Ureter (tissue), 1 donor: ENCODE measurements around the gene HOXC9. TPM values are rescaled to one million over a fixed set of nuclear protein-coding genes. Genes with fewer than 3 reads are reported as not detected.

ENCODE experiments used
- DNase-seq: peaks from one replicate; pipeline ENCODE4 v3.0.0-alpha.2; 2020; ENCODE audit warnings: low spot score
- total RNA-seq: library from RNA; stranded (reverse); gene quantifications from one replicate; pipeline ENCODE4 v1.2.4, GENCODE V29; 2023
- donor health status: DM: yes; HTN: yes; CAD: no.

The HOXC9 gene
- 1.7 TPM for total RNA-seq

DNA sequence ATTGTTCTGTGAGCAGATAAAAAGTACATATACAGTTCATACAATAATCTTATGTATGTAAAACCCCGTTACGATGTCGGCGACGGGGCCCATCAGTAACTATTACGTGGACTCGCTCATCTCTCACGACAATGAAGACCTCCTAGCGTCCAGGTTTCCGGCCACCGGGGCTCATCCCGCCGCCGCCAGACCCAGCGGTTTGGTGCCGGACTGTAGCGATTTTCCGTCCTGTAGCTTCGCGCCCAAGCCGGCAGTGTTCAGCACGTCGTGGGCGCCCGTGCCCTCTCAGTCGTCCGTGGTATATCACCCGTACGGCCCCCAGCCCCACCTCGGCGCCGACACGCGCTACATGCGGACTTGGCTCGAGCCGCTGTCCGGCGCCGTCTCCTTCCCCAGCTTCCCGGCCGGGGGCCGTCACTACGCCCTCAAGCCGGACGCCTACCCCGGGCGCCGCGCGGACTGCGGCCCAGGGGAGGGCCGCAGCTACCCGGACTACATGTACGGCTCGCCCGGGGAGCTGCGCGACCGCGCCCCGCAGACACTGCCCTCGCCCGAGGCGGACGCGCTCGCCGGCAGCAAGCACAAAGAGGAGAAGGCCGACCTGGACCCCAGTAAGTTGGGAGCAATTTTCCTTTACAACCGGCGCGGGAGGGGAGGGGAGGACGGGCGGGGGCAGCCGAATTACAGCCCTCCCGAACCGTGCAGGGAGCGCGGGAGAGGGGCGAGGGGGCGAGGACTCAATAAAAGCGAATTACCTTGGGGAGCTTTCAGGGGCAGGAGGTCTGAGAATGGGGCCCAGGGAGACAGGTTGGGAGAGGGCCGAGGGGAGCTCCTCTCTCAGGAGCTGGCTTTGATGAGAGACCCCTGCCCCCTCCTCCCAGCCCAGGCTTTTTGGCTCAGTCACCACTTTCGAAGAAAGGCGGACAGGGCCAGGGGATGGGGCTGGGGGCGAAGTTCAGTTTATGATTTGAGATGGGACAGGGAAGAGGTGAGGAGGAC, at the start of gene HOXC9:
Gene HOXC9 (plus strand): TSS at position 46 of the 999 bp plus-strand sequence. CDS start 28 bp downstream, at position 74.
- DNase-seq: no peak

DNA sequence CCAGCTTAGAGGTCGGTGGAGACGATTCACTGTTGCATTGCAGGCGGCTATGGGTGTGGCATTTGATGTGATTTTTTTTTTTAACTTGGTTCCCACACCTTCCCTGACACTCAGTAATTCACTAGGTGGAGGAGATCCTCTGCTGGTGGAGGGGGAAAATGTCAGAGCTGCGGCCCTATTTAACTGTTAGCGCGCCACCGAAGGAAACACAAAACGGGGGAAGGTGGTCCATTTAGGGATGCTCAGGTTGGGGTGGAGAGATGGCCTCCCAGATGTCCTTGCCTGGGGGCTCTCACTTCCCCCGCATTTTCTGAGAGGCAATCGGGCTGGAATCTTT, 49.6 kb upstream of the HOXC9 start:
- no peak for DNase-seq

DNA sequence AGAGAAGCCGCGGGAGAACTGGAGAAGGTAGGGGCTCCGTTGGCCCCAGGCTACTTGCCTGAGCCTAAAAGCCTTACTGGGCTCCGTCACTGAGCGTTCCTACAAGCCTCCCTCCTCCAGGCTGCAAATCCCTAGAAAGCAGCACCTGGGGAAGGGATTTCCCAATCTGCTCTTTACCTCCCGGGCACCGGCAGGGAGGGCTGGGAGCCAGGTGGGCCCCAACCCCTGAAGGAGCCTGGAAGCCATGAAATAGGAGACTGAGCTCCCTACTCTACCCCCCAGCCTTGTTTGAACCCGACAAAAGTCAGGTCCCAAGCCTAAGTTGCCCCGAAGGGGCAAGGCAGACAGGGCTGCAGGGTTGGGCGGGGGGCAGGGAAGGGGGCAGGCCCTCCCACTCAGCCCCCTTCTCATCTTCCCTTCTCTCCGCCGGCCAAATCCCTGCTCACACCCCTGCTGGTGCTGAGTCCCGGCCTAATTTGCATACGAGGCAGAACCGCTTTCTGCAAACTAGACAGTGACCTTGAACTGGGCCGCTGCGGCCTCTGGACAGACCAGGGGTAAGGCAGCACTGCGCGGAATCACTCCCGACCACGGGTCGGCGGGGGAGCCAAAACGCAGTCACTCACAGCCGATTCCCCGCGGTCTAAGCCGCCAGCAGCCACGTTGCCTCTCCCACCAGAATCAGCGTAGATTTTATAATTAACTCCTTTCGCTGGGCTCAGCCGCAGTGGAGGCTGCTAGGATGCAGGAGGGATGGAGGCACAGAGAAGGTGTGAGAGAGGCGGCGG, 49.0 kb upstream of the HOXC9 start:
- DNase-seq: no peak

DNA sequence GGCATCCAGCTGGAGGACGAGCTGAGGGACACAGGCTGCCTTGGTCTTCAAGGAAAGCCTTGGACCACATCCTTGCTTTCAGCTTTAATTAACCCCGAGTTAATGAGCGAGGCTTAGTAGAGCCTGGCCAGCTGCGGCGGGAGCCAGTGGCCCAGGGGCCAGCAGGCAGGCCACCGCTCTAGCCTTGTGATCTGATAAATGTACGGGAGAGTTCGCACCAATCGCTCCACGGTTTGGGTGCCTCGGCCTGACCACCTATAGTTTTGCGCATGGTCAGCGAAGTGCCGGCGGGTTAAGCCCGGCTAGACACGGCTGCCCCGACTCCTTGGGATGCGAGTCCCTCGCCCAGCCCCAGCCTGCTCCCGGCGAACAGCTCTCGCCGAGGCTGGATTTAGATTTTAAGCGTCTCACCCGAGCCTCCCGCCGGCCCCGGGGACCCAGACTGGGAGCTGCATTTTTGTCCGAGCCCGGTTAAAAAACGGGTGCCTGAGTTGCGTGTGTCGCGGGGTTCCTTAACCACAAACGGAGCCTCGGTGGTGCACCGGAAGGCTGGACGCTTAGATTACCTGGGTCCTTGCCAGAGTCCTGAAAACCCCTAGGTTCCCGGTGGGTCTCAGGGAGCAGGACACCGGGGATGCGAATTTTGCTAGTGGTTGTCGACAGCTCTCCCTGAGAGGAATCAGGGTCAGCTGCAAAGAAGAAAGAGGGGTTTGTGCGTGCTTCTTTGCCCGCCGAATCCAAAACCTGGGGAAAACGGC, 48.2 kb upstream of the HOXC9 start:
- DNase-seq: no peak

DNA sequence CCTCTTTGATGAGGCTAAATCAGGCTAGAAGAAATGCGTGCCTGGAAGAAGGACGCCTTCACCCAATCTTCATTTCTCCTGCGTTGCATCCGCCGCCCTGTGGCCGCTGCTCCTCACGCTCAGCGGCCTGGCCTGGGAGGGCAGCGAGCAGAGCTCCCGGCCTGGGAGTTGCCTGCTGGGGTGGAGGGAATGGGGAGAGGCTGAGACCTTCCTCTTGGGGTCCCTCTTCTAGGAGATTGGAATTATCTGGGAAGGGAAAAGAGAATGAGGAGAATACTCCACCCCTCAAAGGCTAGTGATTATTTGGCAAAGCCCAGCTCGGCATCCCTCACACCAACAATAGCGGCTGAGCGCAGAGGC, 47.6 kb upstream of the HOXC9 start:
- DNase-seq: no peak

DNA sequence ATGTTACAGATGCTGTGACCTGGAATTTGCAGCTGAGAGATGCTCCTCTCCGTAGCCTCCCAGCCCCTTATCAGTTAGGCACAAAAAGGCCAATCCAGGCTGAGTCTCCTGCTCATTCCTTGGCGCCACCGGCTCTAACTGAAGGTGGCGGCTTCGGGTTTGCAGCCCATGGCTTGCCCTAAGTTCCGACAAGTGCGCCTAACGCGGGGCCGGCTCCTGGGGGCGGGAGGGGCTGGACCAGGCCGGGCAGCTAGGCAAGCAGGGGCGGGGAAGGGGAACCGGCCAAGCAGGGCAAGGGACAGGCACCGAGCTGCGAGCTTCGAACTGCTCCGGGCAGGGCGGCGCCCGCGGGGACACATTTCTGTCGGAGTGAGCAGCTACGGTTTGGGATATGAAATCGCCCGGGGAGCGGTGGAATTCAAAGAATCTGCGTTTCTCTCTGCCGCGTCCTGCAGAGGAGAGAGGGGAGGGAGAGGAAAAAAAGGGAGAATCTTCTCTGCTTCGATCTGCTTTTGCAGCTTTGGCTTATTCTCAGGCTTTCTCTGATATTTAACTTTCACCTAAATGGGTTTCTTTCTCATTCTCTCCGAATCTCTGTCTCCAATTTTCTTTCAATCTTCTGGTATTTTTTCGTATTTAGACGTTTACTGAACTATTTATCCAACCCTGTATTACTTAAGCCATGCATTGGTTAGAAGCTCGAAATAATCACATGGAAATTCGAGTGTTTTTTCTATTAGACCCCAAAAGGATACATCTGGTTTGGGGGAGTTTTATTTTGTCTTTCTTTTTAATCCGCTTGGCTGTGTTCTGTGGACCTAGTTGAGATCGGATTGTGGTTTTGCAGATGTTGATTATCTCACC, 46.9 kb upstream of the HOXC9 start:
- no peak for DNase-seq

DNA sequence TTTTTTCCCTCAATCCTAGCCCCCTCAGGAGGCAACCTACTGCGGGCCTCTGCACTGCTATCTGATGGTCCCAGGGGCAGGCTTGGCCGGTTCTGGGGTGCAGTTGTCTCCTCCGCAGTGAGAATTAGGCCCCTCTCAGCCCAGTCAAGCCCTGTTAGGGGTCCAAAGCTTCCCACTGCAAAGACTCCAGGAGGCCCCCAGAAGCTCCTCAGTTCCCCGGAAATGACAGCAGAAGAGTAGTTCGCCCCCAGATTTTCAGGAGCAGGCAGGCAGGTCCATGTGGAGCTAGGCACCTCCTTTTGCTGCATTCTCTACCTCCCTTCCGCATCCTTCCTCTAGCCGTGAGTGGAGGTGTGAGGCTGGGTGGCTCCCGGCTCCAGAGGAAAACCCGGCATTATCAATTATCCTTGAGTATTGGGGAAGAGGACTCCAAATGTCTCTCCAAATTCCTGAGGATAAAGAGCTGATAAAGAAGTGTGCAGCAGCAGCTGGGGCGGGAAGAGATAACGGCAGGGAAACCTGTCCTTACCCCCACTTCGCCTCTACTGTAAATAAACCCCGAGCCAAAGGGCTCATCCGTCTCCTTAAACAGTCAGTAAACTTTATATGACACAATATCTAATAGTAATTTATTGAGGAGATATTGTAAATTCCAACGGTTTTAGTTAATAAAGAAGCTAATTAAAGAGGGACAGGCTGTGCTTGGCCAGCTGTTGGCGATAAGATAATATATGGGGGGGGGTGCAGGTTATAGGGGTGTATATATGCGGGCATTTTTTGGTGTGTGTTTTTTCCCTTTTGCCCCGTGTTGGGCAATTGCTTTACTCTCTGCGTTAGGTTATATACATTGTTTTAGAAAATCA, 45.9 kb upstream of the HOXC9 start:
- no peak for DNase-seq

DNA sequence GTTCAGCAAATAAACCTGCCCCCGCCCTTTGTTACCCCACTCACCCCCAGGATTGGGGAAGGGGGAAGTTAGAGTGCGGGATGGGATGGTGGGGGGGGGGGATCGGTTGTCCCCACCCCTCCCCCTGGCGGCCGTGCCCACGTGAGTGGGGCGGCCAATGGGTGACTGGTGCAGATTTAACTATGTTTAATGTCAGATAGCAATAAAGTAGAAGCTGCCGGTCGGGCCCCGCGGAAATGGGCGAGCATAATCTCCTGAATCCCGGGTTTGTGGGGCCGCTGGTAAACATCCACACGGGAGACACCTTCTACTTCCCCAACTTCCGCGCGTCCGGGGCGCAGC, 45.3 kb upstream of the HOXC9 start, which contains the start of gene HOXC12:
Gene HOXC12 (plus strand): TSS at position 210 of the 342 bp plus-strand sequence. CDS start 27 bp downstream, at position 237.
- DNase-seq: no peak

DNA sequence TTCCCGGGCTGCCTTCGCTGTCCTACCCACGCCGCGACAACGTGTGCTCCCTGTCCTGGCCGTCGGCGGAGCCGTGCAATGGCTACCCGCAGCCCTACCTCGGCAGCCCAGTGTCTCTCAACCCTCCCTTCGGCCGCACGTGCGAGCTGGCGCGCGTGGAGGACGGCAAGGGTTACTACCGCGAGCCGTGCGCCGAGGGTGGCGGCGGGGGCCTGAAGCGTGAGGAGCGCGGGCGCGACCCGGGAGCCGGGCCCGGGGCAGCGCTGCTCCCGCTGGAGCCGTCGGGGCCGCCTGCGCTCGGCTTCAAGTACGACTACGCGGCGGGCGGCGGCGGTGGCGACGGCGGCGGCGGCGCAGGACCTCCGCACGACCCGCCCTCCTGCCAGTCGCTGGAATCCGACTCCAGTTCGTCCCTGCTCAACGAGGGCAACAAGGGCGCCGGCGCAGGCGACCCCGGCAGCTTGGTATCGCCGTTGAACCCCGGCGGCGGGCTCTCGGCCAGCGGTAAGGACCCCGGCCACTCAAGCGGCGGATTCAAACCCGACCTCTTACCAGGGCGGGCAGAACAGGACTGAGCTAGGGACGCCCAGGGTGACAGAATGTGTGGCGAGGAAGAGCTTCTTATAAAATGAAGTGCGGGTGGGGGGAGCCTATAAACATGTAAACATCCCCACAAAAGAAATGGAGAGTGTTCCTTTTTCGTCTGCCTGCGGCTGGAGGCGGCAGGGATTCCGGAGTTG, 44.8 kb upstream of the HOXC9 start:
- DNase-seq: no peak

DNA sequence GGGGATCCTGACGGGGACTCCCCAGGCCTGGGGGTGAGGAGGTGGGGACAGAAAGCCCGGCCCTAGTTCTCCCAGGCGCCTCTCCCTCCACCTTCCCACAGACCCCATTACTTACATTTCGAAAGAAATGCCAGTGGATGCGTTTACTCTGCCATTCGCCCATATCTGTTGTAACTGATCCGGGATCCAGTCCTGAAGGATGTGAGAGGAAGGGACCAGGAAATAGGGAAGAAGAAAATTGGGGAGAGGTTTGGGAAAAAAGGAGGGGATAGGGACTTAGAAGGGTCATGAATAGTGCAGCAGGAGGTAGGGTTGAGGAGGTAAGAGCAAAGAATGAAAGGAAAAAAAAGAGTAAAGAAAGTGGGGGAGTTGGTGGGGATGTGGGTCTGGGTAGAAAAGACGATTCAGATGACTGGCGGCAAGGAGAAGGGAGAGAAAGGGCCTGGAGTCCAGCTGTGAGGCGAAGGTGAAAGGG, 44.1 kb upstream of the HOXC9 start:
- DNase-seq: no peak

DNA sequence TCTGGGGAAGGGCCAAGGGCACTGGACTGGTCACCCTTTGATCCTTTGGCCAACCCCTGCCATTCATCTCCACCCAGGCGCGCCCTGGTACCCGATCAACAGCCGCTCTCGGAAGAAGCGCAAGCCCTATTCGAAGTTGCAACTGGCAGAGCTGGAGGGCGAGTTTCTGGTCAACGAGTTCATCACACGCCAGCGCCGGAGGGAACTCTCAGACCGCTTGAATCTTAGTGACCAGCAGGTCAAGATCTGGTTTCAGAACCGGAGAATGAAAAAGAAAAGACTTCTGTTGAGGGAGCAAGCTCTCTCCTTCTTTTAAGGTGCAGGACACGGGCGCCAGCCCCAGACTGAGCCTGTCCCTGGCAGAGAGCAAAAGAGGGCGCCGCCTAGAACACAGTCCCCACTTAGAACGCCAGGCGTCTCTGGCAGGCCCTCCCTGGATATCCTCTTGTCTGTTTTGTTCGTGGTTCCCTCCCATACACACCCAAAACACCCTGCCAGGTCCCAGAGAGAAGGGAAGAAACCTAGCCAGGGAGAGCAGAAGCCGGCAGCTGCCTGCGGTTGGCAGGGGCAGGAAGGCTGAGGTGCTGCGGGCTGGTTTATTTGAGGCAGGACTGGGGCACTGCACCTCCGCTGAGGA, 43.6 kb upstream of the HOXC9 start:
- DNase-seq: no peak

DNA sequence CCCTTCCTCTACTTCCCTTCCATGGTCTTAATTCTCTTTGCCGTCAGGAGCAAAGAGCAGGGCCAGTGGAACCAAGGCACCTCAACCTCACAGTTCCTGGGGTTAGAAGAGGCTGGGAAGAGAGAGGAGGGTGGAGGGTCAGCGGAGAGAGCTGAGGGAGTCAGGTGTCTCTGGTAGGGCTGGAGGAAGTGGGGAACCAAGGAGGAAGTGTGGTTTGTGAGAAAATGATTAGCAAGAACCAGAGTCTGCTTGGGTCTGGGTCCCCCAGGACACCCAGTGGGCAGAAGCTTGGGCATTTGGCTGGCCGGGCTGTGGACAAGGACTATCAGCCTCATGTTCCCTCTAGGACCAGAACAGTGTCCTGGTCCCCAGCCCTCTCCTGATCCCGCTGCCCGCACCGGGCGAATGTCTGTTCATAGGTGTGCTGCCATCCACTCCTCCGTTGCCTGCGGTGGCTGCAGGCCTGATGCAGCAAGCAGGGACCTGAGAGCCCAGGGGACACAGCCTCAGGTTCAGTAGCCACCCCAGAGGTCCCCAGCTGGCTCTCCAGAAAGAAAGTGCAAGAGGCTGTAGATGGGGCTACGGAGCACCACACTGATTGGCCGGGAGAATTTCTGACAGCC, 42.9 kb upstream of the HOXC9 start:
- no peak for DNase-seq

DNA sequence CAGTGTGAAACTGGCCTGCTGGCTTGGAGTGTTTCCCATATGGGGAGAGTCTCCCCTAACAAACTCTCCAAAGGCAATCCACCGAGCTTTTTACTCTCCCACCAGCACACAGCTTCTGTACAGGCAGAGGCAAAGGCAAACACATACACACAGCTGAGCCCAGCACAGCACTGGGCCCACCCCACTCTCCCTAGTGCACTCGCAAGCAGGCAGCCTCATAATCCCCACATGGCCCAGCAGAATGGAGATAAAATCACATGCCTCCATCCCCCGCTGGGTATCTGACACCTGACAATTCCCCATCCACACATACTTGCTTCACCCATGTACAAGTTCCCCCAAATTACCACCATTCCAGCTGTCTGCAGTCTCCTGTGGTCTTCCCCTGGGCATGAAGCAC, 41.8 kb upstream of the HOXC9 start:
- DNase-seq: no peak

DNA sequence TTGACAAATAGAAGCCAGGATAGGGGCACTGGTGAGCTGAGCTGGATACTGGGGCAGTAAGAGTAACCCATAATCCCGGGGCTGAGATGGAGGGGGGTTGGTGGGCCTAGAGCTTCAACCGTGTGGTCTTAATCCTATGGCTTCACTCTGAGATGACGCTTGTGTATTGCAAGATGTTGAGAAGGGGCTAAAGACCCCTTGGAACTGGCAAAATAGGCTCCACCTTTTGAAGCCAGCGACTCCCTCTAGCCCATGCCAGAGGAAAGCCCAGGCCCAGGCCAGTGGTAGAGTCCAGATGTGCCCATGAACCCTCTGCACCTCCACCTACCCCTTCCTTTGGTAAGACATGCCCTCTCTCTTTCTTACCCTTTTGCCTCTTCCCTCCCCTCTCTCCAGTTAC, 40.6 kb upstream of the HOXC9 start:
- DNase-seq: no peak

DNA sequence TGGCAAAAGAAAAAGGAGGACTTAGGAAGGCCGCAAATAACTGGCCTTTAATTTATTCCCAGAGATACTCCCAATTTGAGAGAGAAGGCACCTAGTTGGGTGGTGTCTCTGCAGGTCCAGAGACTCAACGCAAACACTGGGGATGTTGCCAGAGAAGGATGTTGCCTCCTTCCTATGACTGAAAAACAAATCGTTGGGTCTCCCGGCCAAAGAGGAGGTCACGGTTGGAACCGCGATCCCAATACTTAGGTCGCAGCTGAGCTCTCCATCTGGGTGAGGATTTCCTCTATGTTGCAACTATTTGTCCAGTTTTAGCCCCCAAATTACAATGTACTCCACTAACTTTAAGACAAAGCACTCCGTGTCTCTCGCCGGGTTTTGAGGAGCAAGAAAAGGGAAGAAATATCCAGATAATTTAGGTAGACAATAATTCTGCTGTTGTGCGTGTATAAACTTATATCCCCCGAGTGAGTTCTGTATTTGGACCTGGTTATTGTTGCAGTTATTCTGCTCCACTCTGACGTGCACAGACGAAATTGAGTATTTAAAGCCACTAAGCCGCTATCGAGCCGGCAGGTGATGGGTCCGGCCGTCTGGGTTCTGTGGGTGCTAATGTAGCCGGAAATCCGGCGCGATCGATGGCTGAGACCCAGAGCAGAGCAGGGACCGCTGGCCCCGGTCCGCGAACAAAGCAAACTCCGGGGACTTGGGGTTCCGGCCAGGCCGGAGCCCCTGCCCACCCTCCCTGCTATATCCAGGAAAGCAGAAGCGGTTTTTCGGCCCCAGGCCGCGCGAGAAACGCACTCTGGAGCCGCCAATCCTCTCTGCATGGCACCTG, 39.6 kb upstream of the HOXC9 start:
- DNase-seq: no peak

DNA sequence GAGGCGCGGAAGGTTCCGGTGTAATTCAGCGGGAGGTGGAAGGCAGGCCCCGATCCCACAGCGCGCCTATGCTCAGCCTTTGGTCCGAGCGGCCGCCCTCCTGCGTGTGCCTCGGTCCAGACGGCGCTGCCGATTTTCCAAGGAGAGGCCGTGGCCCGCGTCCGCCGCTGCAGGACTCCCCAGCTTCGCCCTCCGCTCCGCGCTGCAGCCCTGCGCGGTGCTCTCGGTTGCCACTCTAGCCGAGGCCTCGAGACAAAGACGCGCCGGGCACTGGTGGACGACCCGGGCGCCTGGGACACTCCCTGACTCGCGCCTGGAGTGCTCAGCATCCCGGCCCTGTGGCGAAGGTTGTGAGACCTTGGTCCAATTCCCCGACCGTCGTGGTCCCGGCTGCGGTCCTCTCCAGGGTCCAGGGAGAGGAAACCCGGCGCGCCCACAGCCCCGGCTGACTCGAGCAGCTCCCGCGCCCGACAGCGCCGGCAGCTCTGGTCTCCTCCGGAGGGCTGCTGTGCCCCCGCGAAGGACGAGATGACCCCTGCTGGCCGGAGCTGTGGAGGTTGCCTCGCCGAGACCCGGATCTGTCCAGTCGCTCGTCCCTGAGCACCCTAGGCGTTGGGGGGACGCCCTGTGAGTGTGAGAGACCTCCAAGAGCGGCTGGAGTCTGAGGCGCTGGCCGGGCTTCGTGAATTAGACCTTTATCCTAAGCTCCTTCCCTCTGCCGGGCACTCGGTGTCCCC, 38.8 kb upstream of the HOXC9 start:
- no peak for DNase-seq

DNA sequence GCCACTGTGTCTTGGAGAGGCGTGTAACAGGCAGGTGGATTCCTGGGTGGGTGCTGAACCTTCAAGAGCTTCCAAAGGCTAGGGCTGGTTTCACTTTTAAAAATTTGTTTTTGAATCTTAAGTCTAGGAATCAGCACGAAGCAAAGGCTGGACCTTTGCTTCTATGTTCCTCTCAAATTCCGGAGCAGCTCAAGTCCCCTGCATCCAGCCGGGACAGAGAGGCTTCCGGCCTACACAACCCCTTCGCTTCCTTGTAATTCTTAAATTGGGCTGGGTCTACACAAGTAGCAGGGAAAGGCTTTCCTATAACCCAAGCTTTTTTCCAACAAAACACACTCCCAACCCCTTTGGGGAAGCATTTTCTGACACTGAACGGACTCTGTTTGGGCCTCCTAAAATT, 37.0 kb upstream of the HOXC9 start:
- DNase-seq: no peak
